SU-DHL-6 (cell line): Measurements from ENCODE around the gene DOCK9.

Experiments used
- CTCF ChIP-seq: fragments of 200-600 bp; sonication (generic); IDR thresholded peaks from one replicate; pipeline ENCODE4 v1.5.1; 2017; ENCODE audit warnings: antibody characterized with exemption, mild to moderate bottlenecking, low read length, moderate library complexity; ENCODE audit not compliant: insufficient read depth, poor library complexity, severe bottlenecking
- EZH2phosphoT487 ChIP-seq: fragments of 200-600 bp; sonication (generic), shearing (Covaris generic); conservative IDR thresholded peaks from 2 replicates; pipeline ENCODE4 v1.6.1; 2018; ENCODE audit warnings: mild to moderate bottlenecking, antibody characterized with exemption, low read length, moderate library complexity, mixed read lengths

- TF ChIP-seq CTCF, result no peak
- no peak for TF ChIP-seq EZH2phosphoT487
Observed at GRCh38 chr13:98965325-98965724, 12.5 kb downstream of the DOCK9 start.
